GM23248 (cell line): ENCODE measurements around the gene TJP3.

Experiments used
- EZH2 ChIP-seq: fragments of 200-600 bp; sonication (generic); IDR thresholded peaks from 2 replicates; pipeline ENCODE4 v1.6.1; 2018; ENCODE audit warnings: antibody characterized with exemption, mild to moderate bottlenecking; ENCODE audit not compliant: insufficient read depth, poor library complexity, severe bottlenecking
- EZH2phosphoT487 ChIP-seq: fragments of 200-600 bp; sonication (generic); IDR thresholded peaks from 2 replicates; pipeline ENCODE4 v1.6.1; 2018; ENCODE audit warnings: antibody characterized with exemption, moderate library complexity, mild to moderate bottlenecking, low read depth; ENCODE audit not compliant: insufficient read depth

DNA sequence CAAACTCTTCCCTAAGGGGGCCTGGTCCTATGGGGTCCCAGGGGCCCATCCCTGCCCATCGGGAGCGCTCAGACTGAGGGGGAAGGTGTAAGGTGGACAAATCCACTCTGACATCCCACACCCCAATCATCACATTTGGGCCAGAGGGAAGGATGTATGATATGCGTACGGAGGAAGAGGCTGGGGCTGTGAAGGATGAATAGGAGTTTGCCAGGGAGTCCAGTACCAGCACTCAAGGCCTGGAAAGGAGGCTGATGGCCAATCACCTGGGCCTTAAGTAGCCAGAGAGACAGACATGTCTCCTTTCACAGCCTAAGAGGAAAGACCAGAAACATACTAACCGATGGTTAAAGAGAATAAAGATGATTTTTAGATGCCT, 14.9 kb downstream of the TJP3 start:
- TF ChIP-seq EZH2 (no peak), EZH2phosphoT487 (no peak)
